Nephron (organoid): ENCODE measurements around the gene PITPNC1.
A peak's percentile ranks its signal among the peaks of the same experiment; 100 is the strongest.

Experiments used
- H3K27ac Mint-ChIP-seq, 3 experiments: 2 replicates each; pipeline ENCODE4 v1.8.0; 2020; ENCODE audit warnings: mixed read lengths in 3 of 3, mild to moderate bottlenecking in 2 of 3, moderate library complexity in 1 of 3
- H3K27me3 Mint-ChIP-seq: 2 replicates; pipeline ENCODE4 v1.8.0; 2021; ENCODE audit warnings: low read depth, mild to moderate bottlenecking, moderate library complexity, mixed read lengths
- H3K36me3 Mint-ChIP-seq: 2 replicates; pipeline ENCODE4 v1.8.0; 2020; ENCODE audit warnings: low read depth, mixed read lengths
- H3K4me1 Mint-ChIP-seq: 2 replicates; pipeline ENCODE4 v1.8.0; 2020; ENCODE audit warnings: mixed read lengths
- H3K4me3 Mint-ChIP-seq, 3 experiments: 2 replicates each; pipeline ENCODE4 v1.8.0; 2020; ENCODE audit warnings: mild to moderate bottlenecking in 3 of 3, mixed read lengths in 3 of 3, moderate library complexity in 2 of 3
- H3K9me3 Mint-ChIP-seq: 2 replicates; pipeline ENCODE4 v1.8.0; 2020; ENCODE audit warnings: mixed read lengths
- CTCF ChIP-seq, 3 experiments: fragments of 200-600 bp; sonication (generic); IDR thresholded peaks; one replicate each; pipeline ENCODE4 v1.5.0; 2021; ENCODE audit warnings: antibody characterized with exemption in 3 of 3; ENCODE audit not compliant: unreplicated experiment in 3 of 3

The PITPNC1 gene

GRCh38 chr17:67632141-67632540 lies 255.1 kb downstream of the PITPNC1 start:
- no peaks in the 10 kb centered on the region for H3K9me3 Mint-ChIP-seq
- TF ChIP-seq CTCF (IDR thresholded peaks at IDR 0.05; ENCODE audit: unreplicated experiment in 3 of 3) = no peak

GRCh38 chr17:67633751-67634211 lies 256.7 kb downstream of the PITPNC1 start:
- Mint-ChIP-seq H3K4me1 (peaks cover 25% of the 10 kb centered on the region), H3K36me3 (peaks cover 3% of the 10 kb centered on the region), H3K27me3 (peaks cover 4% of the 10 kb centered on the region), H3K27ac (no peak overlapping the region), H3K9me3 (no peaks in the 10 kb centered on the region), H3K4me3 (no peak overlapping the region)
- no peak for TF ChIP-seq CTCF (IDR thresholded peaks at IDR 0.05; ENCODE audit: unreplicated experiment in 3 of 3)

More at GRCh38 chr17:67632141-67632540, 255.1 kb downstream of the PITPNC1 start:
- no peak overlapping the region for H3K4me3 Mint-ChIP-seq
- peaks cover 9% of the 10 kb centered on the region for H3K4me1 Mint-ChIP-seq
- peaks cover 4% of the 10 kb centered on the region for H3K27me3 Mint-ChIP-seq
- peaks cover 3% of the 10 kb centered on the region for H3K36me3 Mint-ChIP-seq
- H3K27ac Mint-ChIP-seq = no peak overlapping the region

- TF ChIP-seq CTCF (IDR thresholded peaks at IDR 0.05; ENCODE audit: unreplicated experiment in 3 of 3) = no peak
- H3K4me3 Mint-ChIP-seq = no peak overlapping the region
- no peak overlapping the region for H3K27ac Mint-ChIP-seq
- no peaks in the 10 kb centered on the region for H3K27me3 Mint-ChIP-seq
- no peaks in the 10 kb centered on the region for H3K9me3 Mint-ChIP-seq
- peaks cover 31% of the 10 kb centered on the region for H3K4me1 Mint-ChIP-seq
- peaks cover 3% of the 10 kb centered on the region for H3K36me3 Mint-ChIP-seq
Observed at GRCh38 chr17:67635681-67636080, 258.6 kb downstream of the PITPNC1 start.

- Mint-ChIP-seq H3K27ac (peak overlapping the region; percentile 47 to 60 (median 49)), H3K9me3 (no peaks in the 10 kb centered on the region), H3K4me1 (peaks cover 31% of the 10 kb centered on the region), H3K27me3 (no peaks in the 10 kb centered on the region), H3K4me3 (no peak overlapping the region), H3K36me3 (peaks cover 3% of the 10 kb centered on the region)
- TF ChIP-seq CTCF (IDR thresholded peaks at IDR 0.05; ENCODE audit: unreplicated experiment in 3 of 3) = no peak
Observed at GRCh38 chr17:67636312-67636711, 259.2 kb downstream of the PITPNC1 start.

GRCh38 chr17:67636834-67637520 lies 259.9 kb downstream of the PITPNC1 start:
- no peak for TF ChIP-seq CTCF (IDR thresholded peaks at IDR 0.05; ENCODE audit: unreplicated experiment in 3 of 3)
- H3K9me3 Mint-ChIP-seq = no peaks in the 10 kb centered on the region
- H3K4me3 Mint-ChIP-seq = no peak overlapping the region
- H3K36me3 Mint-ChIP-seq = peaks cover under 1% of the 10 kb centered on the region
- H3K27me3 Mint-ChIP-seq = no peaks in the 10 kb centered on the region
- peak overlapping the region; percentile 47 to 73 (median 49) for H3K27ac Mint-ChIP-seq
- H3K4me1 Mint-ChIP-seq = peaks cover 31% of the 10 kb centered on the region
